ENCODE results near the gene NDUFS6. TPM values are rescaled to one million over a fixed set of nuclear protein-coding genes. Genes with fewer than 3 reads are reported as not detected.
A peak's percentile ranks its signal among the peaks of the same experiment; 100 is the strongest.

The NDUFS6 gene
- 149 TPM for polyA plus RNA-seq (2013, experiment 1 of 2)
- 147 TPM for polyA plus RNA-seq (2013, experiment 2 of 2)

DNA sequence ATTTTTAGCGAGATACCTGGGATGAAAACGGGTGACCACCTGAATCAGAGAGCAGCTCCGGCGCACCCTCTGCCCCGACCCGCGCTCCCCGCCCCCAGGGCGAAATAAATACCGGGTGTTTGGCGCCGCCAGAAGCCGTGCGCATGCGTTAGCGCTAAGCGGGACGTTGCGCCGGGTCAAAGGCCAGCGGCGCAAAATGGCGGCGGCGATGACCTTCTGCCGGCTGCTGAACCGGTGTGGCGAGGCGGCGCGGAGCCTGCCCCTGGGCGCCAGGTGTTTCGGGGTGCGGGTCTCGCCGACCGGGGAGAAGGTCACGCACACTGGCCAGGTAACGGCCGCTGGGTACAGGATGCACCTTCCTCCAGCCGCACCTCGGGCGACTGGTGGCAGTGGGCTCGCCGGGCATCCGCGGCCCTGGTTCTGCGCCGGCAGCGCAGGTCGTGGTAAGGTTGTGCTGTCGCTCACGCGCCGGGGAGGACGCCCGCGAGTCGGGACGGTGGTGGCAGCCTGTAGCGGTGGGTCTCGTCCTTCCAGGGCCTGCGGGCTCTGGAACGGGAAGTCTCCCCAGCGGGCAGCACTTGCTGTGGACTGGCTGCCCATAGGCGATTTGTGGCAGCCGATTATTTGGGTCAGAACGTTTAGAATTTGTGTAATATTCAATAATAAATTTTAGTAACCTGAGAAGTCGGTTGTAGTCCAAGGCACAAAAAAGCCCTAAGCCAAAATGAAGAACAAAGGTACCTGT, at the start of gene NDUFS6:
TSS of gene NDUFS6 (plus strand) at position 186 of the 745 bp plus-strand sequence. CDS start at position 197, 11 bp downstream.
- no CpG with 5 or more reads among the region's 69 CpGs for WGBS, 2 donors (ENCODE audit: extremely low coverage in 2 of 2, insufficient read length in 2 of 2, insufficient replicate concordance in 1 of 2)

GRCh38 chr5:1751864-1752822, 49.1 kb upstream of the NDUFS6 start:
- H2BK15ac ChIP-seq (ENCODE audit: low read length) = peak overlapping the region; percentile 89
- DNase-seq (ENCODE audit: low spot score) = no peak
- H3K9ac ChIP-seq (ENCODE audit: low read depth, low read length, poor library complexity) = no peak overlapping the region
- H4K8ac ChIP-seq (ENCODE audit: low read depth, low read length) = no peak overlapping the region
- H3K23ac ChIP-seq (ENCODE audit: low read depth, low read length, poor library complexity) = peak overlapping the region; percentile 73
- no CpG with 5 or more reads among the region's 29 CpGs for WGBS, 2 donors (ENCODE audit: extremely low coverage in 2 of 2, insufficient read length in 2 of 2, insufficient replicate concordance in 1 of 2)
- H3K4me3 ChIP-seq (ENCODE audit: low read length in 2 of 2) = no peak overlapping the region
- H3K4me1 ChIP-seq (ENCODE audit: control insufficient read depth in 2 of 2, insufficient read depth in 1 of 2, low read depth in 1 of 2, low read length in 2 of 2) = peaks cover 2 to 8% of the 10 kb centered on the region in 2 donors
- no peak overlapping the region for H3K27ac ChIP-seq (replicated peaks; ENCODE audit: low read length)
- H4K91ac ChIP-seq (ENCODE audit: low read depth, low read length, poor library complexity) = peak overlapping the region; percentile 1
- no peaks in the 10 kb centered on the region for H3K9me3 ChIP-seq (replicated peaks in 1 of 2; ENCODE audit: control insufficient read depth in 2 of 2, insufficient read depth in 1 of 2, low read depth in 1 of 2, low read length in 2 of 2)
- no peaks in the 10 kb centered on the region for H3K36me3 ChIP-seq (replicated peaks in 1 of 2; ENCODE audit: control insufficient read depth in 2 of 2, insufficient read depth in 2 of 2, low read length in 2 of 2)
- no peak overlapping the region for H3K14ac ChIP-seq (ENCODE audit: low read length)
- H3K4me2 ChIP-seq (ENCODE audit: insufficient read depth, low read length, poor library complexity, severe bottlenecking) = no peak overlapping the region
- peak overlapping the region; percentile 70 for H2AK5ac ChIP-seq (ENCODE audit: low read depth, low read length)
- no peaks in the 10 kb centered on the region for H3K27me3 ChIP-seq (ENCODE audit: control insufficient read depth in 3 of 3, insufficient read depth in 3 of 3, low read depth in 1 of 3, low read length in 3 of 3)
- H2BK5ac ChIP-seq (ENCODE audit: low read length) = peak overlapping the region; percentile 12
- peaks cover 3% of the 10 kb centered on the region for H3K79me1 ChIP-seq (ENCODE audit: low read depth, low read length)
- peak overlapping the region; percentile 87 for H3K18ac ChIP-seq (ENCODE audit: low read length)
- no peak overlapping the region for H2BK120ac ChIP-seq (ENCODE audit: low read depth, low read length)
- no peak overlapping the region for H2BK12ac ChIP-seq (ENCODE audit: low read length)
- H2AFZ ChIP-seq (ENCODE audit: low read length) = no peak overlapping the region
- no peak overlapping the region for H3K4ac ChIP-seq (ENCODE audit: low read length)

More for the DNA sequence above, at the start of gene NDUFS6:
- H2BK120ac ChIP-seq (ENCODE audit: low read depth, low read length) = no peak within 1 kb of the TSS
- H3K14ac ChIP-seq (ENCODE audit: low read length) = peak within 1 kb of the TSS; percentile 85
- H4K8ac ChIP-seq (ENCODE audit: low read depth, low read length) = peak within 1 kb of the TSS; percentile 100
- peak within 1 kb of the TSS; percentile 99 for H3K18ac ChIP-seq (ENCODE audit: low read length)
- peaks cover 0 to 3% of the 10 kb centered on the region in 2 donors for H3K9me3 ChIP-seq (replicated peaks in 1 of 2; ENCODE audit: control insufficient read depth in 2 of 2, insufficient read depth in 1 of 2, low read depth in 1 of 2, low read length in 2 of 2)
- DNase-seq (ENCODE audit: low spot score) = peak; percentile 79
- H3K4me1 ChIP-seq (ENCODE audit: control insufficient read depth in 2 of 2, insufficient read depth in 1 of 2, low read depth in 1 of 2, low read length in 2 of 2) = peaks cover 5 to 7% of the 10 kb centered on the region in 2 donors
- peaks cover 14% of the 10 kb centered on the region for H3K79me1 ChIP-seq (ENCODE audit: low read depth, low read length)
- H3K4me3 ChIP-seq (ENCODE audit: low read length in 2 of 2) = peak within 1 kb of the TSS; percentile 90 to 99
- peak within 1 kb of the TSS; percentile 99 for H3K23ac ChIP-seq (ENCODE audit: low read depth, low read length, poor library complexity)
- H2BK12ac ChIP-seq (ENCODE audit: low read length) = no peak within 1 kb of the TSS
- peak within 1 kb of the TSS; percentile 39 for H2BK15ac ChIP-seq (ENCODE audit: low read length)
- peak within 1 kb of the TSS; percentile 64 for H3K27ac ChIP-seq (replicated peaks; ENCODE audit: low read length)
- peaks cover 44 to 66% of the 10 kb centered on the region in 2 donors for H3K36me3 ChIP-seq (replicated peaks in 1 of 2; ENCODE audit: control insufficient read depth in 2 of 2, insufficient read depth in 2 of 2, low read length in 2 of 2)
- H2AFZ ChIP-seq (ENCODE audit: low read length) = peak within 1 kb of the TSS; percentile 90
- no peak within 1 kb of the TSS for H4K91ac ChIP-seq (ENCODE audit: low read depth, low read length, poor library complexity)
- H3K4ac ChIP-seq (ENCODE audit: low read length) = peak within 1 kb of the TSS; percentile 67
- H3K4me2 ChIP-seq (ENCODE audit: insufficient read depth, low read length, poor library complexity, severe bottlenecking) = peak within 1 kb of the TSS; percentile 76
- H3K9ac ChIP-seq (ENCODE audit: low read depth, low read length, poor library complexity) = peak within 1 kb of the TSS; percentile 100
- H2BK5ac ChIP-seq (ENCODE audit: low read length) = peak within 1 kb of the TSS; percentile 93
- no peaks in the 10 kb centered on the region for H3K27me3 ChIP-seq (ENCODE audit: control insufficient read depth in 3 of 3, insufficient read depth in 3 of 3, low read depth in 1 of 3, low read length in 3 of 3)
- peak within 1 kb of the TSS; percentile 93 for H2AK5ac ChIP-seq (ENCODE audit: low read depth, low read length)

DNA sequence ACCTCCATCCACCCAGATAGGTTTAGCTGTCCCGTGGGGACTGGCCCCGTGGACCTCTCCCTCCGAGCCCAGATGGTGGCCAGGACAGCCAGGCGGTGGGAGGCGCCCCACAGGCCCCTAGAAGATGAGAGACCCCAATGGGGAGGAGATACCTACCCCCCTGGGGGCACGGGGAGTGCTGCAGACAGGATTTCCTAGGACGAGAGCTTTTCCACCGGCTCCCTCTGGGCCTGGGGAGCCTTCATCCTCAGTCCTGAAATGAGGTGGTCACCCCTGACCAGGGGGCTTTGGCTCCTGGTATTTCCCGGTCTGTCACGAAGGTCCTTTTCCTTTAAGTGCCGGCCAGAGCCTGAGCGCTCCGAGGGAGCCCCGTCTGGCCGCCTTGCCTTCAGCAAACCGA, 48.3 kb upstream of the NDUFS6 start:
- Histone ChIP-seq H3K4ac (ENCODE audit: low read length) (no peak overlapping the region), H3K27me3 (ENCODE audit: control insufficient read depth in 3 of 3, insufficient read depth in 3 of 3, low read depth in 1 of 3, low read length in 3 of 3) (no peaks in the 10 kb centered on the region), H3K27ac (replicated peaks; ENCODE audit: low read length) (no peak overlapping the region), H4K8ac (ENCODE audit: low read depth, low read length) (no peak overlapping the region), H4K91ac (ENCODE audit: low read depth, low read length, poor library complexity) (no peak overlapping the region), H3K79me1 (ENCODE audit: low read depth, low read length) (peaks cover 3% of the 10 kb centered on the region), H3K9me3 (replicated peaks in 1 of 2; ENCODE audit: control insufficient read depth in 2 of 2, insufficient read depth in 1 of 2, low read depth in 1 of 2, low read length in 2 of 2) (peaks cover 0 to 4% of the 10 kb centered on the region in 2 donors), H2AK5ac (ENCODE audit: low read depth, low read length) (no peak overlapping the region), H2AFZ (ENCODE audit: low read length) (no peak overlapping the region), H3K4me2 (ENCODE audit: insufficient read depth, low read length, poor library complexity, severe bottlenecking) (no peak overlapping the region), H2BK5ac (ENCODE audit: low read length) (no peak overlapping the region), H3K14ac (ENCODE audit: low read length) (no peak overlapping the region), H3K23ac (ENCODE audit: low read depth, low read length, poor library complexity) (no peak overlapping the region), H3K36me3 (replicated peaks in 1 of 2; ENCODE audit: control insufficient read depth in 2 of 2, insufficient read depth in 2 of 2, low read length in 2 of 2) (no peaks in the 10 kb centered on the region), H2BK12ac (ENCODE audit: low read length) (no peak overlapping the region), H2BK120ac (ENCODE audit: low read depth, low read length) (no peak overlapping the region), H3K4me3 (ENCODE audit: low read length in 2 of 2) (no peak overlapping the region), H2BK15ac (ENCODE audit: low read length) (no peak overlapping the region), H3K18ac (ENCODE audit: low read length) (peak overlapping the region; percentile 21), H3K9ac (ENCODE audit: low read depth, low read length, poor library complexity) (no peak overlapping the region), H3K4me1 (ENCODE audit: control insufficient read depth in 2 of 2, insufficient read depth in 1 of 2, low read depth in 1 of 2, low read length in 2 of 2) (peaks cover 2 to 8% of the 10 kb centered on the region in 2 donors)
- no CpG with 5 or more reads among the region's 16 CpGs for WGBS, 2 donors (ENCODE audit: extremely low coverage in 2 of 2, insufficient read length in 2 of 2, insufficient replicate concordance in 1 of 2)
- no peak for DNase-seq (ENCODE audit: low spot score)
